Sigmoid colon (tissue), 7 donors: Measurements from ENCODE around the gene KATNAL1. TPM values are rescaled to one million over a fixed set of nuclear protein-coding genes. Genes with fewer than 3 reads are reported as not detected.
A peak's percentile ranks its signal among the peaks of the same experiment; 100 is the strongest.

Source experiments
- DNase-seq: peaks from one replicate; pipeline ENCODE4 v3.0.0-alpha.2; 2019
- H3K27ac ChIP-seq, 4 donors: fragments of 200-600 bp; sonication (generic); one replicate each; pipeline ENCODE4 v1.5.1; 2016 to 2019; ENCODE audit warnings: mild to moderate bottlenecking in 1 of 4
- H3K27me3 ChIP-seq, 3 donors: fragments of 200-600 bp; sonication (generic); one replicate each; pipeline ENCODE4 v1.5.1; 2019; ENCODE audit warnings: mild to moderate bottlenecking in 1 of 3
- H3K36me3 ChIP-seq, 4 donors: fragments of 200-600 bp; sonication (generic); one replicate each; pipeline ENCODE4 v1.5.1; 2016 to 2019
- H3K4me1 ChIP-seq, 4 donors: fragments of 200-600 bp; sonication (generic); one replicate each; pipeline ENCODE4 v1.5.1; 2017 to 2019
- H3K4me3 ChIP-seq, 4 donors: fragments of 200-600 bp; sonication (generic); one replicate each; pipeline ENCODE4 v1.5.1; 2017 to 2019; ENCODE audit warnings: mild to moderate bottlenecking in 2 of 4, moderate library complexity in 1 of 4
- H3K9me3 ChIP-seq, 4 donors: fragments of 200-600 bp in 3 of 4; sonication (generic) in 3 of 4; one replicate each; pipeline versions ENCODE4 v1.5.1 to v1.6.1; 2013 to 2019
- CTCF ChIP-seq, 4 experiments: fragments of 450-650 bp in 3 of 4; fragments of 200-600 bp in 1 of 4; IDR thresholded peaks; one replicate each; pipeline ENCODE4 v1.5.1; 2016 to 2019; ENCODE audit warnings: antibody characterized with exemption in 4 of 4, mild to moderate bottlenecking in 3 of 4, moderate library complexity in 2 of 4
- EP300 ChIP-seq, 4 donors: sonication (generic); formaldehyde crosslinking; IDR thresholded peaks; one replicate each; pipeline ENCODE4 v1.6.1; 2017; ENCODE audit warnings: antibody characterized with exemption in 4 of 4
- POLR2A ChIP-seq, 2 donors: fragments of 450-650 bp; IDR thresholded peaks; one replicate each; pipeline ENCODE4 v1.6.1; 2016; ENCODE audit warnings: antibody characterized with exemption in 2 of 2, mild to moderate bottlenecking in 2 of 2, moderate library complexity in 2 of 2
- POLR2AphosphoS5 ChIP-seq, 4 donors: sonication (generic); formaldehyde crosslinking; IDR thresholded peaks; one replicate each; pipeline ENCODE4 v1.6.1; 2017; ENCODE audit warnings: antibody characterized with exemption in 4 of 4
- WGBS, 2 donors: extraction: QIAGEN DNeasy Blood & Tissue Kit; methylation state at CpG; one replicate each; pipeline ENCODE4 v1.1.7; 2013; 5-methylcytosine and 5-hydroxymethylcytosine counted together
- intact Hi-C: fragments of 100-400 bp; cut with DNase I; formaldehyde crosslinking; loops from one replicate; pipeline ENCODE4 v1.15.1; 2023
- polyA plus RNA-seq, 3 donors: library from polyadenylated mRNA; stranded (reverse); fragments of 200-250 nt; gene quantifications; one replicate each; pipeline ENCODE4 v1.2.3, GENCODE V29; 2013
- total RNA-seq, 4 donors: library from RNA; depleted of rRNA; stranded (reverse); fragments of >200 nt; gene quantifications; one replicate each; pipeline ENCODE4 v1.1.0, GENCODE V29; 2016
- donor health status: healthy with polysubstance abuse.
- donor health status: Bipolar disorder and iron deficiency.
- donor health status: healthy.

KATNAL1 gene
- total and polyA plus RNA-seq, 7 donors = 0.92 to 51.2 (median 31.9) TPM

- WGBS, 2 donors = 87% methylated on average over 12 of the region's 12 CpGs
- H3K27ac ChIP-seq = peak overlapping the region; percentile 73 to 86 (median 80)
Observed at GRCh38 chr13:30339738-30340330, 32.5 kb upstream of the KATNAL1 start.

GRCh38 chr13:30338952-30339351 is 31.6 kb upstream of the KATNAL1 start:
- TF ChIP-seq EP300 (IDR thresholded peaks at IDR 0.05) (no peak), POLR2A (IDR thresholded peaks at IDR 0.05) (no peak), CTCF (IDR thresholded peaks at IDR 0.05) (no peak), POLR2AphosphoS5 (IDR thresholded peaks at IDR 0.05) (no peak)

More at GRCh38 chr13:30339738-30340330, 32.5 kb upstream of the KATNAL1 start:
- H3K4me3 ChIP-seq = no peak overlapping the region
- intact Hi-C loops = loop anchor here (2.0 to 5.0 kb wide), 4 partner anchors 33 to 213 kb away; partner anchors contain the start of gene KATNAL1
- no peaks in the 10 kb centered on the region for H3K27me3 ChIP-seq
- no peak for DNase-seq
- peaks cover 0 to 54% (median 47%) of the 10 kb centered on the region in 4 donors for H3K4me1 ChIP-seq
- no peaks in the 10 kb centered on the region for H3K36me3 ChIP-seq
- no peaks in the 10 kb centered on the region for H3K9me3 ChIP-seq
- TF ChIP-seq POLR2AphosphoS5 (IDR thresholded peaks at IDR 0.05) (no peak), EP300 (IDR thresholded peaks at IDR 0.05) (no peak), CTCF (IDR thresholded peaks at IDR 0.05) (no peak), POLR2A (IDR thresholded peaks at IDR 0.05) (no peak)

GRCh38 chr13:30338331-30338851 is 31.0 kb upstream of the KATNAL1 start:
- H3K4me1 ChIP-seq = peaks cover 0 to 54% (median 47%) of the 10 kb centered on the region in 4 donors
- H3K27me3 ChIP-seq = no peaks in the 10 kb centered on the region
- no peak for DNase-seq
- H3K27ac ChIP-seq = peak overlapping the region in 3 of 4 donors; percentile 4 to 86 (median 4)
- no peak overlapping the region for H3K4me3 ChIP-seq
- no peak for TF ChIP-seq EP300 (IDR thresholded peaks at IDR 0.05)
- no peak for TF ChIP-seq POLR2AphosphoS5 (IDR thresholded peaks at IDR 0.05)
- TF ChIP-seq POLR2A (IDR thresholded peaks at IDR 0.05) = no peak
- TF ChIP-seq CTCF (IDR thresholded peaks at IDR 0.05) = no peak
- 87 to 89% methylated on average over 6 of the region's 6 CpGs for WGBS, 2 donors
- intact Hi-C loops = no loop called here
- H3K9me3 ChIP-seq = no peaks in the 10 kb centered on the region
- no peaks in the 10 kb centered on the region for H3K36me3 ChIP-seq

More at GRCh38 chr13:30338952-30339351, 31.6 kb upstream of the KATNAL1 start:
- no peaks in the 10 kb centered on the region for H3K36me3 ChIP-seq
- intact Hi-C loops = no loop called here
- no peak overlapping the region for H3K4me3 ChIP-seq
- H3K27ac ChIP-seq = peak overlapping the region in 3 of 4 donors; percentile 73 to 86 (median 80)
- no peaks in the 10 kb centered on the region for H3K27me3 ChIP-seq
- H3K9me3 ChIP-seq = no peaks in the 10 kb centered on the region
- WGBS, 2 donors = 90 to 93% methylated on average over 3 of the region's 3 CpGs
- no peak for DNase-seq
- H3K4me1 ChIP-seq = peaks cover 0 to 54% (median 47%) of the 10 kb centered on the region in 4 donors

GRCh38 chr13:30337061-30337610 is 29.8 kb upstream of the KATNAL1 start:
- Histone ChIP-seq H3K9me3 (no peaks in the 10 kb centered on the region), H3K27ac (no peak overlapping the region), H3K4me1 (peaks cover 0 to 56% (median 51%) of the 10 kb centered on the region in 4 donors), H3K27me3 (no peaks in the 10 kb centered on the region), H3K36me3 (no peaks in the 10 kb centered on the region), H3K4me3 (no peak overlapping the region)
- DNase-seq = no peak
- WGBS, 2 donors = 88 to 91% methylated on average over 6 of the region's 6 CpGs
- no peak for TF ChIP-seq POLR2AphosphoS5 (IDR thresholded peaks at IDR 0.05)
- TF ChIP-seq CTCF (IDR thresholded peaks at IDR 0.05) = no peak
- no peak for TF ChIP-seq POLR2A (IDR thresholded peaks at IDR 0.05)
- TF ChIP-seq EP300 (IDR thresholded peaks at IDR 0.05) = no peak
- intact Hi-C loops = no loop called here
